Mesothelial cell of epicardium (in vitro differentiated cells): ENCODE measurements around the gene RIMBP2. TPM values are rescaled to one million over a fixed set of nuclear protein-coding genes. Genes with fewer than 3 reads are reported as not detected.
A peak's percentile ranks its signal among the peaks of the same experiment; 100 is the strongest.

ENCODE experiments used
- DNase-seq, 2 experiments: peaks; one replicate each; pipeline ENCODE4 v3.0.0; 2021; ENCODE audit warnings: low spot score in 2 of 2; ENCODE audit not compliant: unreplicated experiment in 2 of 2
- H3K27ac Mint-ChIP-seq: 2 replicates; pipeline ENCODE4 v1.8.0; 2021; ENCODE audit warnings: mixed read lengths
- H3K27me3 Mint-ChIP-seq: 2 replicates; pipeline ENCODE4 v1.8.0; 2021; ENCODE audit warnings: low read depth, mixed read lengths
- H3K36me3 Mint-ChIP-seq: 2 replicates; pipeline ENCODE4 v1.8.0; 2021; ENCODE audit warnings: mixed read lengths
- H3K4me1 Mint-ChIP-seq: 2 replicates; pipeline ENCODE4 v1.8.0; 2021; ENCODE audit warnings: mixed read lengths
- H3K4me3 Mint-ChIP-seq: 2 replicates; pipeline ENCODE4 v1.8.0; 2021; ENCODE audit warnings: mild to moderate bottlenecking, moderate library complexity, mixed read lengths
- H3K9me3 Mint-ChIP-seq: 2 replicates; pipeline ENCODE4 v1.8.0; 2021; ENCODE audit warnings: mixed read lengths
- CTCF ChIP-seq: fragments of 200-600 bp; sonication (generic); IDR thresholded peaks from one replicate; pipeline ENCODE4 v1.5.0; 2021; ENCODE audit warnings: antibody characterized with exemption; ENCODE audit not compliant: unreplicated experiment
- total RNA-seq: library from RNA; stranded (reverse); gene quantifications from 3 replicates; pipeline ENCODE4 v1.2.1, GENCODE V29; 2021

RIMBP2 gene
- total RNA-seq, 1 donor from 2014 or later, result 8.6 TPM

GRCh38 chr12:130537655-130538054 lies 178.4 kb downstream of the RIMBP2 start:
- DNase-seq, result no peak
- TF ChIP-seq CTCF, result no peak
- Mint-ChIP-seq H3K36me3 (no peaks in the 10 kb centered on the region), H3K27me3 (no peaks in the 10 kb centered on the region), H3K9me3 (peaks cover 9% of the 10 kb centered on the region), H3K4me1 (no peaks in the 10 kb centered on the region), H3K27ac (no peak overlapping the region), H3K4me3 (no peak overlapping the region)

- Mint-ChIP-seq H3K27me3 (no peaks in the 10 kb centered on the region), H3K4me3 (no peak overlapping the region), H3K9me3 (peaks cover 8% of the 10 kb centered on the region), H3K36me3 (no peaks in the 10 kb centered on the region), H3K27ac (no peak overlapping the region), H3K4me1 (no peaks in the 10 kb centered on the region)
- DNase-seq, result no peak
- TF ChIP-seq CTCF, result no peak
Observed at GRCh38 chr12:130537051-130537450, 179.0 kb downstream of the RIMBP2 start.

DNA sequence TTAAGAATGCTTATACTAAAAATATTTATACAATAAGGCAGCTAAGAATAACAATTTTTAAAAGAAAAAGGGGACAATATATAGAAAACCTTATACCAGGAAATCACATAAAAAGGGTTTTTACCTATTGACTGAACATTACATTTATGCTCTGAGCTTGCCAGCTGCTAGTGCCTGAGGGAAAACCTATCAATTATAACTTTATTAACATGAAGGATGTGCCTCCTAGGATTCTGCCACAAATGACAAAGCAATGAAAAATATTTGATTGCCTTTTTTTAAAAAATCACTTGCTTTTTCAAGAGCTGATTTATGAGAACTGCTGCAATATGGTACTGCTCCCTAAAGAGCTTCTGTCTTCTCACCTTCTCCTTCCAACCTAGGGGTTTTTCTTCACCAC lies 185.7 kb downstream of the RIMBP2 start:
- Mint-ChIP-seq H3K4me1 (no peaks in the 10 kb centered on the region), H3K9me3 (no peaks in the 10 kb centered on the region), H3K36me3 (no peaks in the 10 kb centered on the region), H3K27ac (no peak overlapping the region), H3K27me3 (no peaks in the 10 kb centered on the region), H3K4me3 (no peak overlapping the region)
- no peak for TF ChIP-seq CTCF
- DNase-seq, result no peak

GRCh38 chr12:130529781-130530180 lies 186.3 kb downstream of the RIMBP2 start:
- no peak overlapping the region for H3K4me3 Mint-ChIP-seq
- TF ChIP-seq CTCF, result no peak
- no peak for DNase-seq
- no peaks in the 10 kb centered on the region for H3K27me3 Mint-ChIP-seq
- H3K4me1 Mint-ChIP-seq, result no peaks in the 10 kb centered on the region
- no peaks in the 10 kb centered on the region for H3K9me3 Mint-ChIP-seq
- H3K27ac Mint-ChIP-seq, result no peak overlapping the region
- H3K36me3 Mint-ChIP-seq, result no peaks in the 10 kb centered on the region

GRCh38 chr12:130527239-130527638 lies 188.9 kb downstream of the RIMBP2 start:
- Mint-ChIP-seq H3K4me3 (no peak overlapping the region), H3K9me3 (no peaks in the 10 kb centered on the region), H3K36me3 (no peaks in the 10 kb centered on the region), H3K27ac (no peak overlapping the region), H3K27me3 (peaks cover 5% of the 10 kb centered on the region), H3K4me1 (no peaks in the 10 kb centered on the region)
- DNase-seq, result no peak
- TF ChIP-seq CTCF, result no peak

DNA sequence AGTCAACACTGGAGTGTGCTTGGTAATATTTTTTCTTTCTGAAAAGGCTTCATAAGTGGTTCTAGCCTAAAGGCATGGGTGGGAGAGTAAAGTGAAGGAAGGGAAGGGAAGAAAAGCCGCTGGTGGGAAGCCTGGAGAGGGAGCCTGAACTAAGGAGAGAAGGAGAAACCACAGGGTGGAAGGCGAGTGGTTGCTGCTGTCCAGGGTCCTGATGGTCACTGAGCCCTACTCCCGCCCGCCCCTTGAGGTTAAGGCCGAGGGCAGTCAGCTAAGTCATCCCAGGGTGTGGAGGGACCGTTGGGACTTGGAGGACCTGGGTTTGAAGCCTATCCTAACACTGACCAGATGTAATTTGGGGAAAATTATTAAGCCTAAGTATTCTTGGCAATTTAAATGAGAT lies 189.3 kb downstream of the RIMBP2 start:
- DNase-seq, result peak in 1 of 2 experiments; percentile 57
- no peak overlapping the region for H3K4me3 Mint-ChIP-seq
- no peak for TF ChIP-seq CTCF
- peaks cover 5% of the 10 kb centered on the region for H3K27me3 Mint-ChIP-seq
- no peaks in the 10 kb centered on the region for H3K4me1 Mint-ChIP-seq
- no peaks in the 10 kb centered on the region for H3K36me3 Mint-ChIP-seq
- no peak overlapping the region for H3K27ac Mint-ChIP-seq
- H3K9me3 Mint-ChIP-seq, result no peaks in the 10 kb centered on the region
